HG02885 (cell line): ENCODE results near the gene ATP1A3.
"Not testable (repeated sequence)": the region's sequence is repeated elsewhere in the genome, so short reads cannot be mapped to it uniquely, and the experiment has no call there.

Experiments used
- ATAC-seq: cut with Tn5 transposase; IDR thresholded peaks from one replicate; pipeline ENCODE4 v1.9.1; 2021; ENCODE audit warnings: mild to moderate bottlenecking; ENCODE audit not compliant: unreplicated experiment, poor library complexity

Gene ATP1A3

GRCh38 chr19:41955521-41955920 is 38.5 kb downstream of the ATP1A3 start:
- no peak for ATAC-seq

GRCh38 chr19:41951686-41952172 is 42.3 kb downstream of the ATP1A3 start:
- ATAC-seq: no peak

- ATAC-seq: no peak
These were observed 46.9 kb downstream of the ATP1A3 start for GRCh38 chr19:41947091-41947490.

GRCh38 chr19:41945135-41945766 is 48.8 kb downstream of the ATP1A3 start:
- ATAC-seq: peak; percentile 79

GRCh38 chr19:41944336-41944735 is 49.7 kb downstream of the ATP1A3 start:
- ATAC-seq: no peak

GRCh38 chr19:41941410-41942202 is 52.4 kb downstream of the ATP1A3 start:
- no peak for ATAC-seq

- no peak for ATAC-seq
These were observed 53.2 kb downstream of the ATP1A3 start for GRCh38 chr19:41940731-41941409.

GRCh38 chr19:41939861-41940730 is 53.9 kb downstream of the ATP1A3 start:
- no peak for ATAC-seq

- ATAC-seq: not testable (repeated sequence)
These were observed 54.8 kb downstream of the ATP1A3 start for GRCh38 chr19:41939209-41939608.

- no peak for ATAC-seq
These were observed 56.2 kb downstream of the ATP1A3 start for GRCh38 chr19:41937525-41938468.

- ATAC-seq: no peak
These were observed 57.1 kb downstream of the ATP1A3 start for GRCh38 chr19:41936961-41937360.

- ATAC-seq: no peak
These were observed 57.6 kb downstream of the ATP1A3 start for GRCh38 chr19:41936416-41936850.

- no peak for ATAC-seq
These were observed 58.1 kb downstream of the ATP1A3 start for GRCh38 chr19:41935760-41936415.

GRCh38 chr19:41934849-41935374 is 59.1 kb downstream of the ATP1A3 start:
- no peak for ATAC-seq

GRCh38 chr19:41933693-41934426 is 60.2 kb downstream of the ATP1A3 start:
- no peak for ATAC-seq

- ATAC-seq: no peak
These were observed 61.2 kb downstream of the ATP1A3 start for GRCh38 chr19:41932720-41933332.

- no peak for ATAC-seq
These were observed 61.7 kb downstream of the ATP1A3 start for GRCh38 chr19:41932259-41932719.
